ENCODE results near the gene ACP7.
"Not testable (repeated sequence)": the region's sequence is repeated elsewhere in the genome, so short reads cannot be mapped to it uniquely, and the experiment has no call there.

Gene ACP7

GRCh38 chr19:39142630-39143029 is 58.5 kb downstream of the ACP7 start:
- H3K27ac ChIP-seq = no peak overlapping the region
- H3K9me3 ChIP-seq = no peaks in the 10 kb centered on the region
- peaks cover 7 to 14% of the 10 kb centered on the region in 2 experiments for H3K4me1 ChIP-seq (ENCODE audit: control insufficient read depth in 1 of 2, insufficient read depth in 1 of 2, low read depth in 1 of 2, low read length in 1 of 2)
- no peak overlapping the region for H3K4me3 ChIP-seq (ENCODE audit: low read depth in 1 of 2, low read length in 1 of 2)
- no peak for TF ChIP-seq CTCF (IDR thresholded peaks at IDR 0.05)
- no peaks in the 10 kb centered on the region for H3K36me3 ChIP-seq
- no peaks in the 10 kb centered on the region for H3K27me3 ChIP-seq

DNA sequence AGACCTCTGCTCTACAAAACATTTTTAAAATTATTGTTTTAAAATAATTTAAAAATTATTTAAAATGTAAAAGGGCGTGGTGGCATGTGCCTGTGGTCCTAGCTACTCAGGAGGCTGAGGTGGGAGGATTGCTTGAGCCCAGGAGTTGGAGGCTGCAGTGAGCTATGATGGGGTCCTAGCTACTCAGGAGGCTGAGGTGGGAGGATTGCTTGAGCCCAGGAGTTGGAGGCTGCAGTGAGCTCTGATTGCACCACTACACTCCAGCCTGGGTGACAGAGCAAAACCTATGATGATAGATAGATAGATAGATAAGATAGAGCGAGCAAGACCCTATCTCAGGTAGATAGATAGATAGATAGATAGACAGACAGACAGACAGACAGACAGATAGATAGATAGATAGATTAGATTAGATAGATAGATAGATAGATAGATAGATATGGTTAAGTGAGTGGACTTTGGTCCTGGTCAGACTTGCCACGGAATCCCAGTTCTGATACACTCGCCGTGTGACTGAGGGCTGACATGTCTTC is 59.7 kb downstream of the ACP7 start:
- H3K4me3 ChIP-seq (ENCODE audit: low read depth in 1 of 2, low read length in 1 of 2); H3K27ac ChIP-seq; H3K9me3 ChIP-seq; H3K27me3 ChIP-seq; H3K36me3 ChIP-seq: not testable (repeated sequence)
- peaks cover 7 to 14% of the 10 kb centered on the region in 2 experiments for H3K4me1 ChIP-seq (ENCODE audit: control insufficient read depth in 1 of 2, insufficient read depth in 1 of 2, low read depth in 1 of 2, low read length in 1 of 2)

DNA sequence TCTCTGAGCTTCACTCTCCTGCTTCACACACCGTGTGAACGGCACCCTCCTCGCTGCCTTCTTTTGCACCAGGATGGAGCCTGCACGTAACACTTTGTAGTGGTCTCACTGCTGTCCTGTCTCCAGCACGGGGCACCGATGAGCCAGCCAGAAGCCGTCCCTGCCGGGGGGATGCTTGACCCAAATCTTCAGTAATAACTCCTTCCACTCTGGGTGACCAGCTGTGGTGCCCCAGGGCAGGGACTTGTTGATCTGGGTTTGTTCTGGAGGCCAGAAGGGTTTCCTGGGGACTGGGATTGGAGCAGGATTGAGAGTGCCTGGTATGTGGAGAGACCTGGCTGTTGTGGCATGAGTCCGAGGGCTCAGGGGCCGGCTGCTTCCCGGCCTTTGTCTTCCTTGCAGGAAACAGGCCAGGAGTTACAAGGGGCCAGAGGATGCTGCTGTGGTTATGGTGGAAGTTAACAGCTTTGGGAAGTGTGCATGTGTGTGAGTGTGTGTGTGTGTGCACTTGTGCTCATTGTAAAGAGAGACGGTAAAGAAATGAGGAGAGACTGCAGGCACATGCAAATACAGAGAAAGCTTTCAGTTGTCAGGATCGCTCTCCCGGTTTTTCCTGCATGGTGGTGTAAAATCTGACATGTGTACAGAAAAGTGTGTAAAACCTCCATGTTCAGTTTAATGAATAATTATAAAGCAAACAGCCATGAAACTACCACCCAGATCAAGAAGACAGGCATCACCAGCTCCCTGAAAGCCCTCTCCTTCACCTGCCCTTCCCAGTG is 60.3 kb downstream of the ACP7 start:
- no peaks in the 10 kb centered on the region for H3K9me3 ChIP-seq
- peaks cover 7 to 14% of the 10 kb centered on the region in 2 experiments for H3K4me1 ChIP-seq (ENCODE audit: control insufficient read depth in 1 of 2, insufficient read depth in 1 of 2, low read depth in 1 of 2, low read length in 1 of 2)
- H3K4me3 ChIP-seq (ENCODE audit: low read depth in 1 of 2, low read length in 1 of 2) = no peak overlapping the region
- no peak overlapping the region for H3K27ac ChIP-seq
- H3K36me3 ChIP-seq = no peaks in the 10 kb centered on the region
- TF ChIP-seq CTCF (IDR thresholded peaks at IDR 0.05) = no peak
- H3K27me3 ChIP-seq = no peaks in the 10 kb centered on the region

GRCh38 chr19:39145180-39145953 is 61.2 kb downstream of the ACP7 start:
- no peak overlapping the region for H3K27ac ChIP-seq

DNA sequence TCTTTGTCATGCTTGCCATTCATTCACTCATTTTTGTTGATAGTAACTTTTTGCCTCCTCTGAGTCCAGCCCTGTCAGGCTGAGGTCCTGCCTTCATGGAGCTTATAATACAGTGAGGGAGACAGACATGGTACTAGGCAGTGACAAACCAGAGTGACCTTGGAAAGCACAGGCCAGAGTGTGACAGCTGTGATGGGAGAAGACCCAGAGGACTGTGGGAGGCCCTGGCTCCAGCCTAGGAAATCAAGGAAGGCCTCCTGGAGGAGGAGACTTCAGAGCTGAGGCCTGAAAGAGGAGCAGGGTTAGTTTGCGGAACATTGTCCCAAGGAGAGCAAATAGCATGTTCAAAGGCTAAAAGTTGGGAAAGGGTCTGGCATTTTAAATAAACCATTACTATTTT is 61.9 kb downstream of the ACP7 start:
- TF ChIP-seq CTCF (IDR thresholded peaks at IDR 0.05) = no peak
- Histone ChIP-seq H3K36me3 (no peaks in the 10 kb centered on the region), H3K27me3 (no peaks in the 10 kb centered on the region), H3K4me1 (ENCODE audit: control insufficient read depth in 1 of 2, insufficient read depth in 1 of 2, low read depth in 1 of 2, low read length in 1 of 2) (peaks cover 7 to 14% of the 10 kb centered on the region in 2 experiments), H3K27ac (no peak overlapping the region), H3K9me3 (no peaks in the 10 kb centered on the region), H3K4me3 (ENCODE audit: low read depth in 1 of 2, low read length in 1 of 2) (no peak overlapping the region)

More at GRCh38 chr19:39145180-39145953, 61.2 kb downstream of the ACP7 start:
- H3K9me3 ChIP-seq = no peaks in the 10 kb centered on the region
- H3K27me3 ChIP-seq = no peaks in the 10 kb centered on the region
- no peak overlapping the region for H3K4me3 ChIP-seq (ENCODE audit: low read depth in 1 of 2, low read length in 1 of 2)
- peaks cover 7 to 14% of the 10 kb centered on the region in 2 experiments for H3K4me1 ChIP-seq (ENCODE audit: control insufficient read depth in 1 of 2, insufficient read depth in 1 of 2, low read depth in 1 of 2, low read length in 1 of 2)
- no peak for TF ChIP-seq CTCF (IDR thresholded peaks at IDR 0.05)
- no peaks in the 10 kb centered on the region for H3K36me3 ChIP-seq
